ENCODE data around the gene DPP3. TPM values are rescaled to one million over a fixed set of nuclear protein-coding genes. Genes with fewer than 3 reads are reported as not detected.

The DPP3 gene
- total RNA-seq, 1 experiment from 2014 or later: 135 TPM

DNA sequence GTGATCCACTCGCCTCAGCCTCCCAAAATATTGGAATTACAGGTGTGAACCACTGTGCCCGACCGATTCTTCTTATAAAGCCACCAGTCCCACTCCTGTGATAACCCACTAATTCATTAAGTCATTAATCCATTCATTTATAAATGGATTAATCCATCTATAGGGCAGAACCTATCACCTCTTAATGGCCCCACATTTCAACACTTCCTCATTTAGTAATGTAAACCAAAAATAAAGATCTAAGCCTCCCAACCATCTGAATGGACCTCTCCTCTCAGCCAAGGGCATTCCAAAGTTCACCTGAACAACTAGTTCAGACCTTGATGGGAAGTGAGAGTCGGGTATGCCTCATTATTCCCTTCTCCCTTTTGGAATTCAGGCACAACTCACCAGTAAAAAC lies 31.7 kb upstream of the DPP3 start:
- Histone ChIP-seq H3K27ac (ENCODE audit: low read length) (no peak overlapping the region), H3K27me3 (ENCODE audit: low read length) (no peaks in the 10 kb centered on the region), H3K9me3 (ENCODE audit: low read length) (no peaks in the 10 kb centered on the region), H3K79me2 (ENCODE audit: low read length) (no peaks in the 10 kb centered on the region), H3F3A (ENCODE audit: low read length, unreplicated experiment) (peaks cover 7% of the 10 kb centered on the region), H3K4me3 (ENCODE audit: low read length) (no peak overlapping the region), H3K36me3 (ENCODE audit: low read depth, low read length) (no peaks in the 10 kb centered on the region), H3K9me2 (replicated peaks; ENCODE audit: low read length) (no peaks in the 10 kb centered on the region), H3K4me1 (ENCODE audit: insufficient read depth, low read length) (peaks cover 11% of the 10 kb centered on the region), H2AFZ (ENCODE audit: low read length) (no peak overlapping the region), H3K4me2 (ENCODE audit: low read length) (no peak overlapping the region), H3K9ac (ENCODE audit: low read length) (no peak overlapping the region), H4K20me1 (ENCODE audit: low read length) (no peaks in the 10 kb centered on the region)
- TF ChIP-seq, protein P1, sequence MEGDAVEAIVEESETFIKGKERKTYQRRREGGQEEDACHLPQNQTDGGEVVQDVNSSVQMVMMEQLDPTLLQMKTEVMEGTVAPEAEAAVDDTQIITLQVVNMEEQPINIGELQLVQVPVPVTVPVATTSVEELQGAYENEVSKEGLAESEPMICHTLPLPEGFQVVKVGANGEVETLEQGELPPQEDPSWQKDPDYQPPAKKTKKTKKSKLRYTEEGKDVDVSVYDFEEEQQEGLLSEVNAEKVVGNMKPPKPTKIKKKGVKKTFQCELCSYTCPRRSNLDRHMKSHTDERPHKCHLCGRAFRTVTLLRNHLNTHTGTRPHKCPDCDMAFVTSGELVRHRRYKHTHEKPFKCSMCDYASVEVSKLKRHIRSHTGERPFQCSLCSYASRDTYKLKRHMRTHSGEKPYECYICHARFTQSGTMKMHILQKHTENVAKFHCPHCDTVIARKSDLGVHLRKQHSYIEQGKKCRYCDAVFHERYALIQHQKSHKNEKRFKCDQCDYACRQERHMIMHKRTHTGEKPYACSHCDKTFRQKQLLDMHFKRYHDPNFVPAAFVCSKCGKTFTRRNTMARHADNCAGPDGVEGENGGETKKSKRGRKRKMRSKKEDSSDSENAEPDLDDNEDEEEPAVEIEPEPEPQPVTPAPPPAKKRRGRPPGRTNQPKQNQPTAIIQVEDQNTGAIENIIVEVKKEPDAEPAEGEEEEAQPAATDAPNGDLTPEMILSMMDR (conservative IDR thresholded peaks at IDR 0.05; ENCODE audit: low read depth, low read length): no peak
- TF ChIP-seq EZH2 (IDR thresholded peaks at IDR 0.05; ENCODE audit: low read length, unreplicated experiment) (no peak), EZH2phosphoT487 (IDR thresholded peaks at IDR 0.05; ENCODE audit: borderline replicate concordance, low read length) (no peak)
- ChIA-PET CTCF (no interaction called here), POLR2A (ENCODE audit: unreplicated experiment) (no interaction called here)
- intact Hi-C loops (cut with micrococcal nuclease): no loop called here
- no peak for DNase-seq
- ATAC-seq: no peak
- BruUV-seq (replicated peaks): no TSS peak

DNA sequence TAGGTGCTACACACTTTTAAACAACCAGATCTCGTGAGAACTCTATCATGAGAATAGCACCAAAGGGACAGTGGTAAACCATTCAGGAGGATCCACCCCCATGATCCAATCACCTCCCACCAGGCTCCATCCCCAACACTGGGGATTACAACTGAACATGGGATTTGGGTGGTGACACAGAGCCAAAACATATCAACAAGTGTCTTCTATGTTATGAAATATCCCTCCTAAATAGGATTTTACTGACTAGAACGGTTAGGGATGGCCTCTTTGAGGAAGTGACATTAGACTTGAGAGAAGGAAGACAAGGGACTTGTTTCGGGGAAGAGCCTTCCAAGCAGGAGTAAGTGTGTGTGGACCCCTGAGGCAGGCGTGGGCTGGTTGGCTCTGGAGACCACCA lies 29.7 kb upstream of the DPP3 start:
- Histone ChIP-seq H3K36me3 (ENCODE audit: low read depth, low read length) (no peaks in the 10 kb centered on the region), H2AFZ (ENCODE audit: low read length) (no peak overlapping the region), H3K27me3 (ENCODE audit: low read length) (no peaks in the 10 kb centered on the region), H3K27ac (ENCODE audit: low read length) (no peak overlapping the region), H3K4me2 (ENCODE audit: low read length) (no peak overlapping the region), H3K9me2 (replicated peaks; ENCODE audit: low read length) (no peaks in the 10 kb centered on the region), H3K4me1 (ENCODE audit: insufficient read depth, low read length) (peaks cover 17% of the 10 kb centered on the region), H3F3A (ENCODE audit: low read length, unreplicated experiment) (peaks cover 5% of the 10 kb centered on the region), H3K9ac (ENCODE audit: low read length) (no peak overlapping the region), H3K9me3 (ENCODE audit: low read length) (no peaks in the 10 kb centered on the region), H3K79me2 (ENCODE audit: low read length) (no peaks in the 10 kb centered on the region), H3K4me3 (ENCODE audit: low read length) (no peak overlapping the region), H4K20me1 (ENCODE audit: low read length) (no peaks in the 10 kb centered on the region)
- DNase-seq (no peak), ATAC-seq (no peak)
- BruUV-seq (replicated peaks): no TSS peak
- POLR2A ChIA-PET (ENCODE audit: unreplicated experiment): no interaction called here
- TF ChIP-seq, protein P1 (conservative IDR thresholded peaks at IDR 0.05; ENCODE audit: low read depth, low read length): no peak
- CTCF ChIA-PET: no interaction called here
- intact Hi-C loops (cut with micrococcal nuclease): no loop called here

DNA sequence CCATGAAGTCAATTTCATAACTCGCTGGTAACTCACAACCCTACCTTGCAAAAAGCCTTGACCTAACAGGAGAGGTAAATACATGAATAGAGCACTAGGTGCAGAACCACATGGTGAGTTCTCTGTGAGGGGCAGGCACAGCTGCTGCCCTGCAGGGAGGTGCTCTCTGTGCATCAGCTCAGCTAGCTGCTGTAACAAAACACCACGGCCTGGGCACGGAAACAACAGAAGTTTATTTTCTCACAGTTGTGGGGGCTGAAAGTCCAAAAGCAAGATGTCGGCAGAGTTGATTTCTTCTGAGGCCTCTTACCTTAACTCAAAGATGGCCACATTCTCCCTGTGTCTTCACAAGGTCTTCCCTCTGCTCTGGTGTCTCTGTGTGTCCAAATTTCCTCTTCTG lies 28.6 kb upstream of the DPP3 start:
- DNase-seq (no peak), ATAC-seq (no peak)
- H3K9me2 ChIP-seq (replicated peaks; ENCODE audit: low read length): no peaks in the 10 kb centered on the region
- TF ChIP-seq, protein P1 (conservative IDR thresholded peaks at IDR 0.05; ENCODE audit: low read depth, low read length): no peak
- TF ChIP-seq EZH2phosphoT487 (IDR thresholded peaks at IDR 0.05; ENCODE audit: borderline replicate concordance, low read length) (no peak), EZH2 (IDR thresholded peaks at IDR 0.05; ENCODE audit: low read length, unreplicated experiment) (no peak)
- no peak overlapping the region for H3K27ac ChIP-seq (ENCODE audit: low read length)
- H4K20me1 ChIP-seq (ENCODE audit: low read length): no peaks in the 10 kb centered on the region
- no peaks in the 10 kb centered on the region for H3K36me3 ChIP-seq (ENCODE audit: low read depth, low read length)
- BruUV-seq (replicated peaks): no TSS peak
- no peak overlapping the region for H3K4me3 ChIP-seq (ENCODE audit: low read length)
- H3F3A ChIP-seq (ENCODE audit: low read length, unreplicated experiment): peaks cover 5% of the 10 kb centered on the region
- CTCF ChIA-PET: no interaction called here
- no peaks in the 10 kb centered on the region for H3K9me3 ChIP-seq (ENCODE audit: low read length)
- H3K4me2 ChIP-seq (ENCODE audit: low read length): no peak overlapping the region
- no peak overlapping the region for H3K9ac ChIP-seq (ENCODE audit: low read length)
- POLR2A ChIA-PET (ENCODE audit: unreplicated experiment): no interaction called here
- H3K4me1 ChIP-seq (ENCODE audit: insufficient read depth, low read length): peaks cover 17% of the 10 kb centered on the region
- H3K79me2 ChIP-seq (ENCODE audit: low read length): no peaks in the 10 kb centered on the region
- intact Hi-C loops (cut with micrococcal nuclease): no loop called here
- no peaks in the 10 kb centered on the region for H3K27me3 ChIP-seq (ENCODE audit: low read length)
- H2AFZ ChIP-seq (ENCODE audit: low read length): no peak overlapping the region

Measured in PC-3 (cell line).